ENCODE results near the gene SLC7A8. TPM values are rescaled to one million over a fixed set of nuclear protein-coding genes. Genes with fewer than 3 reads are reported as not detected.

The SLC7A8 gene
- total RNA-seq, 1 experiment from 2014 or later, result 77.9 TPM

DNA sequence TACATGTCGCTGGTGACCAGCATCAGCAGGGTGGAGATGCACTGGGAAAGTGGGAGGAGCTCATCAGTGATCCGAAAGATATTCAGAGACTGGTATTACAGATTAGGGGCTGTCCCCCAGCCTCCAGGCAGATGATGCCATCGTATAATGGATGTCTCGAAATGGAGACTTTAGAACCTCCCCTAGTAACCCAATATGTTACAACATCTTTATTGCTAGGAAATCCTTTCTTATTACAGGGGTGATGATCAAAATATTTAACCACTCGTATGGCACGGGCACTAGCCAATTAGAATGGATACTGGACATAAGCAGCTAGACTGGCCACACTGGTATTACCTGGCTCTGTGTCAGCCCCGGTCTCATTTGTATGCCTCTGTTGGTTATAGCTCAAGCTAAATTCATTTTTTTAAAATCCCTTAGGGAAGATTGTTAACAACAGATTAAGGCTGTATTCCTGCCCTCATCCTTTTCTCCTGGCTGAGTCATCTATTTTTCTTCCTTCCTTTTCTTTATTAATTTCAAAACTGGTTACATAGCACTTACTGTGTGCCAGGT lies 53.6 kb downstream of the SLC7A8 start:
- H3K4me3 Mint-ChIP-seq, result no peak overlapping the region
- no peaks in the 10 kb centered on the region for H4K20me1 ChIP-seq (ENCODE audit: control insufficient read depth, insufficient read depth, insufficient read length)
- DNase-seq, result no peak
- no peak overlapping the region for H3K4me2 ChIP-seq (ENCODE audit: insufficient read depth, insufficient read length, low read length)
- no peak overlapping the region for H2AK5ac ChIP-seq (ENCODE audit: insufficient read length, low read length)
- no peak overlapping the region for H4K8ac ChIP-seq (replicated peaks; ENCODE audit: insufficient read length, low read depth, low read length)
- H4K5ac ChIP-seq (ENCODE audit: insufficient read length, low read depth, low read length), result no peak overlapping the region
- H3K4me1 ChIP-seq (ENCODE audit: insufficient read depth, low read length), result no peaks in the 10 kb centered on the region; the same call in 1 of the 2 replicates
- no peak overlapping the region for H3K27ac Mint-ChIP-seq
- no peaks in the 10 kb centered on the region for H3K9me3 Mint-ChIP-seq
- no peak overlapping the region for H3T11ph ChIP-seq (ENCODE audit: low read length)
- no peak overlapping the region for H2AFZ ChIP-seq (ENCODE audit: low read length)
- H2BK20ac ChIP-seq (ENCODE audit: low read depth, low read length, poor library complexity, severe bottlenecking), result no peak overlapping the region
- no peaks in the 10 kb centered on the region for H3K27me3 Mint-ChIP-seq (ENCODE audit: low read depth)
- no peaks in the 10 kb centered on the region for H3K79me2 ChIP-seq (ENCODE audit: insufficient read depth, low read length)
- peaks cover 1% of the 10 kb centered on the region; the same call in 1 of the 2 replicates for H3K27me3 ChIP-seq (ENCODE audit: insufficient read depth, low read length)
- H3K23ac ChIP-seq (ENCODE audit: insufficient read length, low read depth, low read length), result no peak overlapping the region
- peaks cover 12% of the 10 kb centered on the region in 2 experiments for H3K4me1 Mint-ChIP-seq
- H3K9ac ChIP-seq (ENCODE audit: extremely low read depth, insufficient read length, low read length), result no peak overlapping the region
- no peak overlapping the region for H3K27ac ChIP-seq (ENCODE audit: insufficient read length, low read depth, low read length)
- H4K91ac ChIP-seq (ENCODE audit: insufficient read length, low read depth, low read length), result no peak overlapping the region
- H2BK15ac ChIP-seq (ENCODE audit: low read depth, low read length), result no peak overlapping the region
- no peak for TF ChIP-seq CTCF (conservative IDR thresholded peaks at IDR 0.05)
- H3K4ac ChIP-seq (ENCODE audit: low read depth, low read length), result no peak overlapping the region
- H3K9me3 ChIP-seq (ENCODE audit: control insufficient read depth, low read depth, low read length), result no peaks in the 10 kb centered on the region
- H3K14ac ChIP-seq (ENCODE audit: insufficient read depth, low read length), result no peak overlapping the region
- no peak overlapping the region for H3K56ac ChIP-seq (ENCODE audit: insufficient read length, low read depth, low read length)
- no peaks in the 10 kb centered on the region for H3K23me2 ChIP-seq (ENCODE audit: insufficient read length, low read depth, low read length, poor library complexity, severe bottlenecking)
- no peak overlapping the region for H2BK120ac ChIP-seq (ENCODE audit: low read depth, low read length, poor library complexity, severe bottlenecking)
- H2BK12ac ChIP-seq (ENCODE audit: insufficient read length, low read depth, low read length), result no peak overlapping the region
- no peak overlapping the region for H3K18ac ChIP-seq (ENCODE audit: insufficient read length, low read depth, low read length)
- WGBS (ENCODE audit: extremely low coverage, insufficient read length, low lambda C conversion rate), result no CpG with 5 or more reads among the region's 7 CpGs
- no peaks in the 10 kb centered on the region for H3K79me1 ChIP-seq (ENCODE audit: insufficient read depth, low read depth, low read length, poor library complexity, severe bottlenecking)
- H3K36me3 Mint-ChIP-seq (ENCODE audit: insufficient read depth in 1 of 3, low read depth in 3 of 3), result peaks cover 35 to 57% (median 51%) of the 10 kb centered on the region in 3 experiments; a peak in 6 of 7 replicates
- H2BK5ac ChIP-seq (ENCODE audit: insufficient read length, low read length), result no peak overlapping the region

Data from H9 (cell line).